ENCODE results near the gene BARX2.

DNA sequence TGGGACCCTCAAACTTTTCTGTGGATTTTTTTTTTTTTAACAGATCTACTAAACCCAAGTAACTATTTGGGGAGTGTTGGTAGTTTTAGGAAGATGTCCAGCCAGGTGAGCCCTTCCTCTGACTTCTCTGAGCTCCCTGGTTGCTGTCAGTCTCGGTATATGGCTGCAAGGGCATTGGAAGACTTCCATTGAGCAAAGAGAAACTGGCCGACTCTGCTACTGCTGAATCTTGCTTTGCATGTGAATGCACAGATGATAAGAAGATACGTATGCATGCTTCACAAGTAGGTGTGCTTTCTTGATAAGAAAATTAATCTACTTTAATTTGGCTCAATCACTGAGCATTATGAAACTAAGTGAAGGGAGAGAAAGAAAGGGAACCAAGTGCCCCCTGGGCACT lies 51.1 kb downstream of the BARX2 start:
- TF ChIP-seq CTCF (conservative IDR thresholded peaks at IDR 0.05), result no peak
- TF ChIP-seq EZH2 (IDR thresholded peaks at IDR 0.05; ENCODE audit: low read depth), result no peak

Measured in PC-9 (cell line).